ENCODE data around the gene SRPK3. TPM values are rescaled to one million over a fixed set of nuclear protein-coding genes. Genes with fewer than 3 reads are reported as not detected.

SRPK3 gene
- total and polyA plus RNA-seq, 2 experiments from 2014 or later, result 0.15 TPM; not detected in 1

- no peaks in the 10 kb centered on the region for H3K9me3 Mint-ChIP-seq
- DNase-seq (ENCODE audit: low spot score), result no peak
- H3K36me3 Mint-ChIP-seq (ENCODE audit: low read depth), result no peaks in the 10 kb centered on the region
- no peak for ATAC-seq
- peaks cover 2% of the 10 kb centered on the region; the same call in 2 of the 3 replicates for H3K4me1 Mint-ChIP-seq
- H3K4me3 Mint-ChIP-seq, result no peak overlapping the region
- no peaks in the 10 kb centered on the region for H3F3A ChIP-seq (replicated peaks; ENCODE audit: low read depth)
- no peak overlapping the region for H3K4me3 ChIP-seq
- H3K79me2 ChIP-seq (replicated peaks; ENCODE audit: insufficient read depth), result no peaks in the 10 kb centered on the region
- no peak overlapping the region for H3K27ac ChIP-seq (ENCODE audit: low read depth)
- H4K20me1 ChIP-seq (replicated peaks; ENCODE audit: insufficient read depth), result no peaks in the 10 kb centered on the region
- H3K4me1 ChIP-seq (ENCODE audit: insufficient read depth), result no peaks in the 10 kb centered on the region
- H2AFZ ChIP-seq, result no peak overlapping the region
- no peaks in the 10 kb centered on the region for H3K9me2 ChIP-seq (ENCODE audit: insufficient read depth)
- TF ChIP-seq ZNF114 (CRISPR knock-in tag; IDR thresholded peaks at IDR 0.05) (no peak), ZNF462 (CRISPR knock-in tag; IDR thresholded peaks at IDR 0.05) (no peak), CTCF (conservative IDR thresholded peaks at IDR 0.05; ENCODE audit: low read depth in 2 of 2) (no peak), EZH2phosphoT487 (IDR thresholded peaks at IDR 0.05; ENCODE audit: unreplicated experiment) (no peak), CREB1 (CRISPR knock-in tag; IDR thresholded peaks at IDR 0.05; ENCODE audit: low read depth) (no peak), REST (IDR thresholded peaks at IDR 0.05; ENCODE audit: unreplicated experiment) (no peak), JUNB (IDR thresholded peaks at IDR 0.05; ENCODE audit: unreplicated experiment) (no peak), ETS1 (IDR thresholded peaks at IDR 0.05) (no peak)
- no peaks in the 10 kb centered on the region for H3K36me3 ChIP-seq (ENCODE audit: insufficient read depth)
- peaks cover 4% of the 10 kb centered on the region for H3K27me3 Mint-ChIP-seq (ENCODE audit: insufficient read depth, low read depth, poor library complexity)
- no peak overlapping the region for H3K4me2 ChIP-seq
- H3K27me3 ChIP-seq (ENCODE audit: insufficient read depth), result no peaks in the 10 kb centered on the region
- H3K27ac Mint-ChIP-seq, result no peak overlapping the region
Measured at GRCh38 chrX:153774576-153775292, 6.1 kb upstream of the SRPK3 start.
